GM19023 (cell line): Measurements from ENCODE around the gene NEK7.
A peak's percentile ranks its signal among the peaks of the same experiment; 100 is the strongest.
"Not testable (repeated sequence)": the region's sequence is repeated elsewhere in the genome, so short reads cannot be mapped to it uniquely, and the experiment has no call there.

Experiments
- ATAC-seq: cut with Tn5 transposase; IDR thresholded peaks from one replicate; pipeline ENCODE4 v1.9.1; 2021; ENCODE audit warnings: mild to moderate bottlenecking, moderate library complexity; ENCODE audit not compliant: unreplicated experiment

NEK7 gene

DNA sequence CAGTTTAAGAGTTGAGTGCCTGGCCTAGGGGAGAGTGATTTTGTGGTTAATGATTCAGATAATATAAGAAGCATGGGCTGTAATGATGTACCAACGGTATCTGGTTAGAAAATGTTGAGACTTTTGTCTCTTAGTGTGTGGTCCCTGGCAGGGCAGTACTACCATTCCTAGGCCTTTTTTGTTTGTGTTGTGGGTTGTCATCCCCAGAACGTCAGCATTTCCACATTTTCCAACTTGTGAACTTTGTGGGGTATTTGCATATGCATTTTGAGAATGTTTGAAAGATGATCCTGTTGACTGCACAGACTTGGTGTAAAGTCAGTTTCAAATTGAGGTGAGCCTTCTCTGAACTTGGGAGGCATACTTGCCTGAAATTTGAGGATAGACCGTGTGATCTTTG lies 11.4 kb downstream of the NEK7 start:
- no peak for ATAC-seq

DNA sequence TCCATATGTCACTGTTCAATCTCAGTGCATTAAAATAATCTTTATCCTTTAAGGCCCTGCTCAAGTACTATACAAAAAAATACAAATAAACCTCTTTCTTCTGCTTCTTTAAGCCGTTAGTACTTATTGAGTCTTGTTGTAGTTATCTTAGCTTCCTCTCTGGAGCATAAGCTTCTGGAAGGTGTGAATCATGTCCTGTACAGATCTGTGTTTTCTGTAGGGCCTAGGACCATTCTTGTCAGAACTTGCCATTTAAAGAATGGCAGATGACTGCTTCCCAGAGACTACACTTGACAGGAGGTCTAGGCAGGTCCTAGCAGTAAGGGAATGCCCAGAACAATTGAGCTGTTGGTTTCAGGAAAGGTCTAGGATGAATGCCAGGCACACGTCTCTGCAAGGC lies 12.9 kb downstream of the NEK7 start:
- no peak for ATAC-seq

DNA sequence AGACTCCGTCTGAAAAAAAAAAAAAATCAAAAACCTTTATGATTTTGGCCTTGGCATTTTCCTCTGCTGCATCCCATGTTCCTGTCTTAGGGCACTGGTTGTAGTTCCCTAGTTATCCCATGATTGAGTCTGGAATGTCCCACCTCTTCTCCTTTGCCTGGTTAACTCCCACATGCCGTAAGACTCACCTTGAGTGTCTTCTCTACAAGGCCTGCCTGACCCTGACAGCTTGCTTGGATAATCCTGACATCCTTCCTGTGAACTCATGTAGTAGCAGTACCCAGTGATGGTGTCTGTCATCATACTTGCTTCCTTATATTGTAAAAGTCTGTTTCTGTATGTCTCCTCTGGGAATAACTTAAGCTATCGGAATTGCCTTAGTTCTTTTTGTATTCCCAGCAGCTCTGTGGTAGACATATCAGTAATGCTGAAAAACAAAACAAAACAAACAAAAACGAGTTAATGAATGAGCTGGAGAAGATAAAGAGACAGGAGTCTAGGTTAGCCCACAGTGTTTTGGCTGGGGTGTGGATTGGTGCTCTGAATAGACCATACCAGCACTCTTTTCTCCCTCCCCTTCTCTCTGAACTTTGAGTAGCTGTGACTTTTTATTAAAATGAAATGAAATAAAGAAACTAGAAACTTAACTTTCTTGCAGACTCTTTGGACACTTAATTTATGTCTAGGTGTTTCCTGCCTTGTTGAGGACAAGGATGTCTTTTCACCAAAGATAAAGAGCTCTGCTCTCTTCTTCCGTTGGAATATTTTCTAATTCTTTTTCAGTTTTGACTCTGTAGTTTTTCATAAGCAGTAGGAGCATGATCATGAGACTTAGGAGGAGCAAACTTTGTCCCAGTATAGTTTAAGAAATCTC lies 15.1 kb downstream of the NEK7 start:
- no peak for ATAC-seq

DNA sequence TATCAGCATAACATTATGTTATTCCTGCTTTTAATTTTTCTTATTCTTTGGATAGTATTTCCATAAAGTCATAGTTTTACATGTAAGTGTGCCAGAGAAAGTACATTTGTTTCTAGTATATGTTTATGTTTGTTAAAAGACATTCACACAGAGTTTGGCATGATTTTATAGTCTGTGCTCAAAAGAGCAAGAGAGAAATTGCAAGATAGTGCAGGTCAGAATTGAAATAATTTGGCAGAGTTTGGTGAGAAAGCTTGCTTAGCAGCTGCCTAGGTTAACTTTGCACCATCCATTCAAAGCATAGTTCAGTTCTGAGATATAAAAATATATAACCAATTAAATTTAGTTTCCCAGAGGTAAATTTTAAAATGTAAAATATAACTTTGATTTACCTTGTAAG lies 17.0 kb downstream of the NEK7 start:
- no peak for ATAC-seq

DNA sequence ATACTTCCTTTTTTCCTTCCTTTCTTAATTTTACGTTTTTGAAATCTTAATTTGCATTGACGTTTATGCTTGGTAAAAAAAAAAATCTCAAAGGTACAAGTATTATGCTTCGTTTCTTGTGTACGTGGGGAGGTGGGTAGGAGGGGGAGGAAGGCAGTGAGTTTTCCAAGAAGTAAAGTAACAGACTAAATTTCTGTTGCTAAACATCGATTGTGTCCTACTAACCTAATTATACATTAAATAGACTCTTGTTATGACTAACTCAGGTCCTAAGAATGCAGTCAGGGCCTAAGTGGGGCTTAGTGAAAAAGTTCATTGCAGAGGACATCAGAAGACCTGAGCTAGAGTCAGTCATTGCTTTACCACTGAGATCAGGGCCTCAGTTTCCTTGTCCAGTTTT lies 17.5 kb downstream of the NEK7 start:
- ATAC-seq = no peak

DNA sequence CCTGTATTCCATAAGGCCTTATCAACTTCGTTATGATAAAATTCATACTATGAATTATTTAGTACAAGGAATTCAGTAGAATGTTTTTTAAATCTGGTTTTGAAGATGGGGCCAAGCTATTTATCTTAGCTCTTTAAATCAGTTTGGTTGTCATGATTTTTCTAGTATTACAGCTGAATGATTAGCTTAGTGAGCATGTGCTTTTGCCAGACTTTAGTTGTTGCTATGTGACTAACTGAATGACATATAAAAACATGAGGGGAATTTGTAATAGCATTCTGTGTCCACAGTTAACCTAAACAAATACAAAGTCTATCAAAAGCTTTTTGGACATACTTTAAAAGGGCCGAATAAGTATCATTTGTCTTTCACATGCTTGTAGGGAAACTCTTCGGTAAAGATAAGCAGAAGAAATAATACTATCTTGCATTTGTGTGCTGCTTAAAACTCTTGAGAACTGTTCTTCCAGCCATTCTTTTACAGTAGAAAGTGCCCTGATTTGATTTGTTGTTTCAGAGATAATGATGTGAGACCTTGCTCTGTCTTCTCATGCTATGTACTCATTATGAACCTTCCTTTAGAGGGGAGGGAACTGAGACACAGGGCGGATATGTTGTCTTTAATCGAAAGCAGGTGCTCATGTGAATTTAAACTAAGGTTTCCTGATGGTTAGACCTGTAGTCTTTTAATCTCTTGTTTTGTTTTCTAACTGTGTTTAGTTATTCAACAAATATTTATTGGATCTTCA lies 18.8 kb downstream of the NEK7 start:
- peak; percentile 69 for ATAC-seq

DNA sequence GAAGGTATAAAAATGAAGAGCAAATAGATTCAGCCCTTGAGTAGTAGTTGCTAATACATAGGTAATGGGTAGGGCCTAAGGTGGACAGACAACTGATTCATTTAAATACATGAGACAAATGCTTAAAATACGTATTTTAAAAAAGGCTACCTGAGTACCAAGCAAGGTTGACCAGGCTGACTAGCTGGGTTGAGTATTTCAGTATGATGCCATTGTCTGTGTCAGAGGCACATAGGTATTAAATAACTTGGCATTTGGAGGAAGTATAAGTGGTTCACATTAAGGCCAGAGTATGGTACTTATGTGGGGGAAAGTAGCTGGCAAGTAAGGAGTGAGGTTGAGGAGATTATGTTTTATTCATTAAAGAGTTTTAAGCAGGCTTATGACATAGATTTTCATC lies 19.4 kb downstream of the NEK7 start:
- no peak for ATAC-seq

DNA sequence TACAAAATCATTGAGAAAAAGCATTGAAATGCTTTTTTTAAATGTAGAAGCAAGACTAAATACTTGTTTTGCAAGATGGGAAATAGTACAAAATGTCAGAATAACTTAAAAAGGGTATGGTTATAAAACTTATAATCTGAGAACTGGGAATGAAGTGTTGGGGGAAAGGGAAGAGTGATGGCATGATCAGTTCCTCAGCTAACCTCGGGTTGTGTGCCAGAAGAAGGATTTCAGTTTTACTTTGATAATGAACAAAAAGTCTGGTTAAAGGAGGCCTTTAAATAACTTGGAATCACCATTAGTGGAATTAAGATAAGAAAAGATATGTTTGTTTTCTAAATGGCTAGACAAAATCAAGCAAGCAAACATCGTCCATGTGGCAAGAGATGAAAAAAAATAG lies 20.7 kb downstream of the NEK7 start:
- ATAC-seq = no peak

DNA sequence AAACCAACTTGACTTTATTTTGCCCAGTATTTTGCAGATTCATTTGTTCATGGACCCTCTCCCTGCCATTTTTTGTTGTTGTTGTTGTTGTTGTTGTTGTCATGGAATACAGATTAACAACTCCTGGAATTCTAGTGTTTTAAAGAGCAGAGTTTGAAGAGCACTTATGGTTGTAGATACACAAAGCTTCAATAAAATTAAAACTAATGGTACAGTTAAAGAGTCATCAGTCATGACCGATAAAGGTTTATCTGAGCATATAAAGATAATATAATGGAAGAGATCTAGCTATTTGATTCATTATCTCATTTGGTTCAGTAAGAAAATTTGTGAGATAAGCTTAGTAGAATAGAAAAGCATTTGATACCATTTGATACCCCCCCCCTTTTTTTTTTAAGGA lies 21.8 kb downstream of the NEK7 start:
- ATAC-seq = no peak

DNA sequence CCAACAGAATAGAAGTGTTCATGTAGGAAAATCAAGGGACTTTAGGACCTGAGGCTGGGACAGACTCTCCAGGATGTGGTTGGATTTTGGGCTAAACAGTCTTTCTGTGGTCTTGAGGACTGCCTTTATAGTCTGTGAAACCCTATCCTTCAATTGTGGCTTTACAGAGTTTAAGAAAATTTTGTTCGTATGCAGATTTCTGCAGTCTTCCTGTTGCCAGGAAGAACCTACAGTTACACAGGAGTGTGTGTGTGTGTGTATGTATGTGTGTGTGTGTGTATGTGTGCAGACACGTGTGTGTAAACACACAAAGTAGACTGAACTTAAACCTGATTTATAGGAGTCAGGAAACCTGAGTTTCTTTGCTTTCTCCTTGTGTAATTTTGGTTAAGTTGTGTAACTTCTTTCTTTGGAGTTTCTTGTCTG lies 22.8 kb downstream of the NEK7 start:
- peak; percentile 55 for ATAC-seq

DNA sequence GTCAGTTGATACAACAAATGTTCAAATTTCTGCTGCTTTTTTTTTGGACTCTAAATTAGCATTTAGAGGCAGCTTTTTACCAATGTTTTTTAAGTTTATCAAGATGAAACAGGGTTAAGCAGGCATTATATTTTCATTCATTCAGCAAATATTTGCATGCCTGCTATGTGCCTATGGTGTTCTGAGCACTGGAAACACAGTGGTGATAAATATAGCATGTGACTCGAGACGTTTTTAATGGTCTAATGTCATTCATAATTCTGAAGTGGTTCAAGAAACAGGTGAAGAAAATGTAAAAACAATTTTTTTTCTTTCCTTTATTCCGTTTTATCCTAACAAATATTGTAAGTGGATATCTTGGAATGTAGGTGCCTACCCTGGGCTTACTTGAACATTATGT lies 26.8 kb downstream of the NEK7 start:
- ATAC-seq = no peak

DNA sequence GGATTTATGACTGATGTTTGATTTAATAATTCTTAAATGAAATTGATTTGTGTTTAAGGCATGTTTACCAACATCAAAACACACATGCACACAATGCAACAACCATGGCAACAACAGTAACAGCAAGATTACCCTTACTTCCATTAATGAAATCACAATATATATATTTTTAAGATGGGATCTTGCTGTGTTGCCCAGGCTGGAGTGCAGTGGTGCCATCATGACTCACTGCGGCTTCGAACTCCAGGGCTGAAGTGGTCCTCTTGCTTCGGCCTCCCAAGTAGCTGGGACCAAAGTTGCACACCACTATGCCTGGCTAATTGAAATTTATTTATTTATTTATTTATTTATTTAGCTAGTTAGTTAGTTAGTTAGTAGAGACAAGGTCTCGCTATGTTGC lies 27.7 kb downstream of the NEK7 start:
- ATAC-seq = no peak

DNA sequence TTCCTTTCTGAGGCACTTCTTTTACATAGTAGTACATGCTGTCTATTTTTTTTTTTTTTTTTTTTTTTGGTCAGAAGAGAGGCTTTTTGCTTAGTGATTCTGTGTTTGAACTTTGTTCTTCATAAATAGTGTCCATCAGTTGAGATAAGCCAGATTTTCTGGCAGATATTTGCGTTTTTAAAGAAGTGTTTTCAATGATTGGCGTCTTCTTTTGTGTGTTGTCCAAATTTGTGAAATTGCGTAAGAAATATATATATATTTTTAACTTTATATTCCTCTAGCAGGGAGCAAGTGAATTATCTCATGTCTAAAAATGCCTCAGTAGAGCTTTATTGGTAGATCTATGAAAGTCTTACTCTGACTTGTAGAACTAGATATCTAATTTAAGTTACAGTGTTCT lies 28.3 kb downstream of the NEK7 start:
- ATAC-seq = no peak

DNA sequence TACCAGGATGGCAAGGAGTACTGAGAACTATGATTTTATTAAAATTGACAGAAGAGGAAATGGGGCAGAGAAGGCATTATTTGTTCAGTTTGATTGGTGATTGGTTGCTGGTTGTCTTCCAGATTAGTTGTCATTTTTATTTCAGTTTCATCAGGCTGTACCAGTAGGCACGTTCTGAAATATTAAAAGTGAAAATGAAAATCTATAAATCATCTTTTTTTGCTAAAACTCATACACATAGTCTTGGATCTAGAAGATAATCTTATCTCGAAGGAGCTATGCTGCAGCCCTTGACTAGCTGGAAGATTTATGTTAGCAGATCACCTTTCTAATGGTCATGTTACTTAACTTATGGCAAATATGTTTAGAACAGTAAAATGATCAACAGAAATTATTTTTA lies 29.0 kb downstream of the NEK7 start:
- peak; percentile 58 for ATAC-seq

DNA sequence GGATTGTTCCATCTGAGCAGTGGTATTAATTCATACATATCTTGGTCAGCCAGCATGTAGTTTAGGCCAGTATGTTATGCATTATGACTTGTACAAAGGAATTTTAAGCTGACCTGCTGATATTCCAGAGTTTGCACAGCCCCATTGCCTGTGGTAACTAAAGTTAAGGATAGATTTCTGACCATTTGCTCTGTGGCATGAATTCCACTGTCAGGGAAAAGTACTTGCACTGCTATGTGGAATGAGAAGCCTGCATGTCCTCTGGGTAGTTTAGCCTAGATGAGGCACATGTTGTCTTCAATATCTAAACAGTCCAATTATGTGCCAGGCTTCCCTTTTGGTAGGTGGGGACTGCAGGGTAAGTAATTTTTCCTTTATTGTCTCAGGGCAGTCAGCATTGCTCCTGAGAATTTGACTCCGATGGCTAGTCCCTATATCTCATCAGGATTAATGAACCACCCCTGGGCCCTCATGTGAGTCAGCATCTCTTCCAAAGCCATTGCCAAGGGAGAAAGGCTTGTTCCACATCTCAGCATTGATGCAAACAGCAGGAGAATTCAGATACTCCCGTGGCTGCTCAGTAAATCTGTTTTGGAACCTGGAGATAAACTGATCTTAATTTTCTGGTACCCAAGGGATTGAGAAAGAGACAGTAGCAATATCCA lies 30.2 kb downstream of the NEK7 start:
- ATAC-seq = no peak

DNA sequence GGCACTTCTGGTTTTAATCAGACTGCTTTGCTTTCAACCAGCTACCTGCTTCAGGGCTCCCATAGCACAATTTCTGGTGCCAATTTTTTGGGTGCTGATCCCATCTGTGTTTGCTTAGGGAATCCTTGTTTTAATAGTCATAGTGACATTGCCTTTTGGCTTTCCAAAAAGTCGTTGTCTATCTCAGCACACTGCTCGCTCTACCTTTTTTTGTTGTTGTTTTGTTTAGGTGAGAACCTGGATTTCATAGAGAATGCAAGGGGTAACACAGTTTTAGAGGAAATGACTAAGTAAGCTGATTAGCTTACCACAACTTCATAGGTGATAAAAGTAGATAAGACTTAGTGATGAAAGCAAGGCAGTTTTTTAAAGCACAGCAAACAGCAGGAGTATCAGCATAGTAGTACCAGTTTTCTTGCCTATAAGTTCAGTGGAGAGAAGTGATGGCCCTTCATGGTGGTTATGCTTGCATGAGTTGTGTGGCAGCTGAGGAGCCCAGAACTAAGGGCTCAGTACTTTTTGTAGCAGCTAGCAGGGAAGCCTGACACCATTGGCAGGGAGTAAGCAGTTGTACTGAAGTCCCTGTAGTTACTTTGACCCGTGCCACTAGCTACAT lies 31.3 kb downstream of the NEK7 start:
- ATAC-seq = no peak

DNA sequence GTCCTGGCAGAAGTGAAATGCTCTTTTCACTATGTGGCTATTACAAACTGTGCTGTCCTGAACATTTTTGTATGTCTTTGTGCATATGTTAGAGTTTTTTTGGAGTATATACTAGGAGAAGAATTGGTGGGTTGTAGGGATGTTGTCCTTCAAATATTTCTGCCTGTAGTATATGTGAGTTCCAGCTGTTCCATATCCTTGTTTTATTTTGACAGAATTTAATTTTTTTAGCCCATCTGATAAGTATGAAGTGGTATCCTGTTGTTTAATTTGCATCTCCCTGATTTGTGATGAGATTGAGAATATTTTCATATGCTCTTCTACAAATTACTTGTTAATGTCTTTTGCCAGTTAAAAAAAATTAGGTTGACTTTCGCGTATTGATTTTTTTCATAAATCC lies 34.3 kb downstream of the NEK7 start:
- ATAC-seq = no peak

DNA sequence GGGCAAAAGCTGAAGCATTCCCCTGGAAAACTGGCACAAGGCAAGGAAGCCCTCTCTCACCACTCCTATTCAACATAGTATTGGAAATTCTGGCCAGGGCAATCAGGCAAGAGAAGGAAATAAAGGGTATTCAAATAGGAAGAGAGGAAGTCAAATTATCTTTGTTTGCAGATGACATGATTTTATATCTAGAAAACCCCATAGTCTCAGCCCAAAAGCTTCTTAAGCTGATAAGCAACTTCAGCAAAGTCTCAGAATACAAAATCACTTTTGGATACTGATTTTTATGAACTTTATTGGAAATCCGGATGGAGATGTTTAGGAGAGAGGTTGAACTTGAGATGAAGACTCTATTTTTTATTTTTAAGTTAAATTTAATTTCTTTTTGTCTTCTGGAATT lies 37.1 kb downstream of the NEK7 start:
- ATAC-seq = not testable (repeated sequence)

DNA sequence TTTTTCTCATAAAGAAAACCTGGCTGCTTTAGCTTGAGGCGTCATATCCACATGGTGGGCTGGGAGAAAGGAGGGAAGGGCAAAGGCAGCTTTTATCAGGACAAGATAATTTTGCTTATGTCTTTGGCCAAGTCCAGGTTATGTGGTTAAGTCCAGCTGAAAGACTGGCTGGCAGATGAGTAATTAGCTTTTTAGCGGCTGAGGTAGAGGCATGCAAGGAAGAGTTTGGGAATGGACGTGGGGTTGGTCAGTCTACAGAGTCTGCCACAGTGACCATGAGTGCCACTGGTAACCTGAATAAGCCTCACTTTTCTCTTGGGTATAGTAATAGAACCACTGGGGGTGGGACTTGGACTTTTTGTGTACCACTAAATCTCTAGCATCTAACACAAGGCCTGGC lies 39.8 kb downstream of the NEK7 start:
- ATAC-seq = no peak

DNA sequence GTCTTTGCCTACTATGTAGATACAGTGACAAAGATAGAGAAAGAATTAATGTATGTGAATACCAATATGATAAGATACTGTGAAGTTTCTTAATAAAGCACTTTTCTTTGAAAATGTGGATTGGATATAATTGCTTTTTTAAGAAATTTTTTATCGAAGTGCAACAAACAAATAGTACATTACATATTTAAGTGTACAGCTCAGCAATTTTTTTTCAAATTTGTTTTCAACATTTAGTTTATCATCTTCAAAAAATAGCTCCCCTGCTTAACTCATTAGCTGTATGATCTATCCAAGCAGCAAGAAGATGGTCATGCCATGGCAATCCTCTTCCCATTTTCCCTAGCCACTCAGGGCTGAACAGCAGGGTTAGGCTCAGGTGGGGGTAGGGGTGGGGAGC lies 40.5 kb downstream of the NEK7 start:
- ATAC-seq = no peak

DNA sequence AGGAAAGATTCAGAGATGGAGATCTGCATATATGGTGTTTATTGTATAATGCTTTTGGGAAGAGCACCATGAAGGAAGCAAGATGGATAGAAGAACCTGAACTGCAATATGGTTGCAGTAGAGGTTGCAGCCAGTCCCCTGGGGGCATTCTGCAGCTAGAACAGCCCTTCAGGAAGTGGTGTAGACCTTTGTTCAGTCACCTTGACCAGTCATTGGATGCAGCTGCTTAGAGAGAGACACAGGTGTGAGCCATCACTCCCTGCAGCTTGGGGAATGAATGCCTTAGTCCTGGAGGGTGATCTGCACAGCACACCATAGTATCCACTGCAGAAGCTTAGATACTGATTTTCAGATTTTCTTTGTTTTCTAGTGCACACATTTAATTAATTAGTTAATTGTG lies 42.3 kb downstream of the NEK7 start:
- peak; percentile 51 for ATAC-seq
